T-helper 1 cell treated with Interleukin-12 subunit alpha and Interleukin-12 subunit beta and Interleukin-4 antibody, amounts not matched to agents 30 μg/mL and 1 μg/mL, for 36 hours (primary cell): ENCODE measurements around the gene ADAMTS17.

ENCODE experiments used
- H3K27ac Mint-ChIP-seq: one replicate; pipeline ENCODE4 v1.8.0; 2021; ENCODE audit warnings: mild to moderate bottlenecking, mixed read lengths
- H3K27me3 Mint-ChIP-seq: one replicate; pipeline ENCODE4 v1.8.0; 2021; ENCODE audit warnings: low read depth, mixed read lengths
- H3K36me3 Mint-ChIP-seq: one replicate; pipeline ENCODE4 v1.8.0; 2021; ENCODE audit warnings: low read depth, mixed read lengths
- H3K4me1 Mint-ChIP-seq: one replicate; pipeline ENCODE4 v1.8.0; 2021; ENCODE audit warnings: low read depth, mixed read lengths
- H3K4me3 Mint-ChIP-seq: one replicate; pipeline ENCODE4 v1.8.0; 2021; ENCODE audit warnings: mild to moderate bottlenecking, moderate library complexity, mixed read lengths
- H3K9me3 Mint-ChIP-seq: one replicate; pipeline ENCODE4 v1.8.0; 2021; ENCODE audit warnings: mixed read lengths

ADAMTS17 gene

GRCh38 chr15:100108846-100109245, 232.9 kb downstream of the ADAMTS17 start:
- no peaks in the 10 kb centered on the region for H3K9me3 Mint-ChIP-seq
- H3K4me3 Mint-ChIP-seq = no peak overlapping the region
- H3K27ac Mint-ChIP-seq = peak overlapping the region; percentile 36
- no peaks in the 10 kb centered on the region for H3K27me3 Mint-ChIP-seq
- H3K36me3 Mint-ChIP-seq = no peaks in the 10 kb centered on the region
- H3K4me1 Mint-ChIP-seq = peaks cover 28% of the 10 kb centered on the region

GRCh38 chr15:100108346-100108745, 233.4 kb downstream of the ADAMTS17 start:
- Mint-ChIP-seq H3K4me1 (peaks cover 28% of the 10 kb centered on the region), H3K9me3 (no peaks in the 10 kb centered on the region), H3K27ac (no peak overlapping the region), H3K4me3 (no peak overlapping the region), H3K36me3 (no peaks in the 10 kb centered on the region), H3K27me3 (no peaks in the 10 kb centered on the region)

- Mint-ChIP-seq H3K4me1 (peaks cover 28% of the 10 kb centered on the region), H3K36me3 (no peaks in the 10 kb centered on the region), H3K9me3 (no peaks in the 10 kb centered on the region), H3K27me3 (no peaks in the 10 kb centered on the region), H3K4me3 (no peak overlapping the region), H3K27ac (no peak overlapping the region)
These were observed 234.1 kb downstream of the ADAMTS17 start for GRCh38 chr15:100107606-100108225.

- Mint-ChIP-seq H3K36me3 (no peaks in the 10 kb centered on the region), H3K27me3 (no peaks in the 10 kb centered on the region), H3K27ac (no peak overlapping the region), H3K4me1 (peaks cover 25% of the 10 kb centered on the region), H3K9me3 (no peaks in the 10 kb centered on the region), H3K4me3 (no peak overlapping the region)
These were observed 234.6 kb downstream of the ADAMTS17 start for GRCh38 chr15:100107151-100107550.

- Mint-ChIP-seq H3K9me3 (no peaks in the 10 kb centered on the region), H3K27me3 (no peaks in the 10 kb centered on the region), H3K36me3 (no peaks in the 10 kb centered on the region), H3K27ac (no peak overlapping the region), H3K4me1 (peaks cover 23% of the 10 kb centered on the region), H3K4me3 (no peak overlapping the region)
These were observed 235.0 kb downstream of the ADAMTS17 start for GRCh38 chr15:100106732-100107131.

GRCh38 chr15:100105101-100105500, 236.7 kb downstream of the ADAMTS17 start:
- Mint-ChIP-seq H3K27ac (no peak overlapping the region), H3K36me3 (no peaks in the 10 kb centered on the region), H3K27me3 (peaks cover 4% of the 10 kb centered on the region), H3K4me3 (no peak overlapping the region), H3K4me1 (peaks cover 8% of the 10 kb centered on the region), H3K9me3 (no peaks in the 10 kb centered on the region)

- Mint-ChIP-seq H3K4me3 (no peak overlapping the region), H3K9me3 (no peaks in the 10 kb centered on the region), H3K4me1 (peaks cover 5% of the 10 kb centered on the region), H3K36me3 (no peaks in the 10 kb centered on the region), H3K27ac (no peak overlapping the region), H3K27me3 (peaks cover 4% of the 10 kb centered on the region)
These were observed 237.5 kb downstream of the ADAMTS17 start for GRCh38 chr15:100104245-100104644.

GRCh38 chr15:100103828-100104227, 237.9 kb downstream of the ADAMTS17 start:
- H3K36me3 Mint-ChIP-seq = no peaks in the 10 kb centered on the region
- no peaks in the 10 kb centered on the region for H3K9me3 Mint-ChIP-seq
- peaks cover under 1% of the 10 kb centered on the region for H3K4me1 Mint-ChIP-seq
- no peak overlapping the region for H3K27ac Mint-ChIP-seq
- H3K27me3 Mint-ChIP-seq = peaks cover 4% of the 10 kb centered on the region
- no peak overlapping the region for H3K4me3 Mint-ChIP-seq

GRCh38 chr15:100101426-100102089, 240.2 kb downstream of the ADAMTS17 start:
- H3K36me3 Mint-ChIP-seq = no peaks in the 10 kb centered on the region

GRCh38 chr15:100100926-100101325, 240.8 kb downstream of the ADAMTS17 start:
- no peaks in the 10 kb centered on the region for H3K4me1 Mint-ChIP-seq
- H3K27me3 Mint-ChIP-seq = peaks cover 4% of the 10 kb centered on the region
- no peak overlapping the region for H3K27ac Mint-ChIP-seq
- H3K4me3 Mint-ChIP-seq = no peak overlapping the region
- no peaks in the 10 kb centered on the region for H3K9me3 Mint-ChIP-seq
- H3K36me3 Mint-ChIP-seq = no peaks in the 10 kb centered on the region

More at GRCh38 chr15:100101426-100102089, 240.2 kb downstream of the ADAMTS17 start:
- H3K27me3 Mint-ChIP-seq = peaks cover 4% of the 10 kb centered on the region
- H3K27ac Mint-ChIP-seq = no peak overlapping the region
- no peaks in the 10 kb centered on the region for H3K4me1 Mint-ChIP-seq
- no peak overlapping the region for H3K4me3 Mint-ChIP-seq
- no peaks in the 10 kb centered on the region for H3K9me3 Mint-ChIP-seq

GRCh38 chr15:100099976-100100375, 241.8 kb downstream of the ADAMTS17 start:
- peaks cover 4% of the 10 kb centered on the region for H3K27me3 Mint-ChIP-seq
- H3K4me3 Mint-ChIP-seq = no peak overlapping the region
- H3K9me3 Mint-ChIP-seq = no peaks in the 10 kb centered on the region
- no peaks in the 10 kb centered on the region for H3K36me3 Mint-ChIP-seq
- no peaks in the 10 kb centered on the region for H3K4me1 Mint-ChIP-seq
- no peak overlapping the region for H3K27ac Mint-ChIP-seq

- H3K36me3 Mint-ChIP-seq = no peaks in the 10 kb centered on the region
- no peak overlapping the region for H3K27ac Mint-ChIP-seq
- peaks cover 4% of the 10 kb centered on the region for H3K27me3 Mint-ChIP-seq
- no peaks in the 10 kb centered on the region for H3K9me3 Mint-ChIP-seq
- no peaks in the 10 kb centered on the region for H3K4me1 Mint-ChIP-seq
- H3K4me3 Mint-ChIP-seq = no peak overlapping the region
These were observed 243.1 kb downstream of the ADAMTS17 start for GRCh38 chr15:100098705-100099104.

GRCh38 chr15:100097342-100098127, 244.2 kb downstream of the ADAMTS17 start:
- H3K4me3 Mint-ChIP-seq = no peak overlapping the region
- H3K27me3 Mint-ChIP-seq = peaks cover 4% of the 10 kb centered on the region
- H3K9me3 Mint-ChIP-seq = no peaks in the 10 kb centered on the region
- H3K4me1 Mint-ChIP-seq = no peaks in the 10 kb centered on the region
- no peaks in the 10 kb centered on the region for H3K36me3 Mint-ChIP-seq
- no peak overlapping the region for H3K27ac Mint-ChIP-seq

- Mint-ChIP-seq H3K36me3 (no peaks in the 10 kb centered on the region), H3K4me1 (no peaks in the 10 kb centered on the region), H3K9me3 (no peaks in the 10 kb centered on the region), H3K27me3 (peaks cover 4% of the 10 kb centered on the region), H3K4me3 (no peak overlapping the region), H3K27ac (no peak overlapping the region)
These were observed 245.1 kb downstream of the ADAMTS17 start for GRCh38 chr15:100096700-100097099.

- Mint-ChIP-seq H3K27ac (no peak overlapping the region), H3K4me3 (no peak overlapping the region), H3K36me3 (no peaks in the 10 kb centered on the region), H3K4me1 (no peaks in the 10 kb centered on the region), H3K27me3 (peaks cover 4% of the 10 kb centered on the region), H3K9me3 (no peaks in the 10 kb centered on the region)
These were observed 245.6 kb downstream of the ADAMTS17 start for GRCh38 chr15:100096248-100096600.
